ENCODE measurements around the gene PLAC9. TPM values are rescaled to one million over a fixed set of nuclear protein-coding genes. Genes with fewer than 3 reads are reported as not detected.

The PLAC9 gene
- total RNA-seq, 1 experiment from 2014 or later = not detected

DNA sequence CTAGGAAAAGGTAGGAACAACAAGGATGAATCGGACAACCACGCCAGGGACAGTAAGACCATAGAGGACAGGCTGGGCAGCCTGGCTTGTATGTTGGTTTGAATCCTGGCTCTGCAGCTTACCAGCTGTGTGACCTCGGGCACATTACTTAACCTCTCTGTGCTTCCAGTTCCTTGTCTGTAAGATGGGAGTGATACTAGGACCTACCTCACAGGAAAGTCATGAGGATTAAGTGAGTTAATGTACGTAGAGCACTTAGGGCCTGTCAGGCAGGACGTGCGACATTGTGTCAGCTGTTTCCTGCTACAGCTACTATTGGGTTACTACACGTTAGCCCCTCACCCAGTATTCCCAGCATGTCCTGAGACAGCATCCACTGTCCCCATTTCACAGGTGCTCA lies 32.1 kb downstream of the PLAC9 start:
- ChIA-PET POLR2A (no interaction called here), CTCF (no interaction called here)
- Histone ChIP-seq H3K27ac (ENCODE audit: low read length) (no peak overlapping the region), H3K9me3 (ENCODE audit: control insufficient read depth, insufficient read depth, low read depth, low read length) (no peaks in the 10 kb centered on the region), H3K4me1 (ENCODE audit: control insufficient read depth, insufficient read depth, low read length) (peaks cover 16% of the 10 kb centered on the region), H3K36me3 (ENCODE audit: control insufficient read depth, insufficient read depth, low read length) (no peaks in the 10 kb centered on the region), H3K4me3 (ENCODE audit: low read depth in 2 of 2, low read length in 2 of 2) (no peak overlapping the region), H3K27me3 (ENCODE audit: control insufficient read depth, insufficient read depth, low read length) (no peaks in the 10 kb centered on the region)
- no peak for DNase-seq (ENCODE audit: low read depth, low spot score)
- in situ Hi-C loops (cut with HindIII; ENCODE audit: low pct_unique_long_range_greater_than_20kb, low sequenced_read_pairs) = no loop called here
- intact Hi-C loops (cut with micrococcal nuclease; ENCODE audit: unreplicated experiment) = no loop called here
- no peak for ATAC-seq
- TF ChIP-seq POLR2AphosphoS5 (IDR thresholded peaks at IDR 0.05; ENCODE audit: low read depth, low read length) = no peak
- BruUV-seq (replicated peaks) = no TSS peak

DNA sequence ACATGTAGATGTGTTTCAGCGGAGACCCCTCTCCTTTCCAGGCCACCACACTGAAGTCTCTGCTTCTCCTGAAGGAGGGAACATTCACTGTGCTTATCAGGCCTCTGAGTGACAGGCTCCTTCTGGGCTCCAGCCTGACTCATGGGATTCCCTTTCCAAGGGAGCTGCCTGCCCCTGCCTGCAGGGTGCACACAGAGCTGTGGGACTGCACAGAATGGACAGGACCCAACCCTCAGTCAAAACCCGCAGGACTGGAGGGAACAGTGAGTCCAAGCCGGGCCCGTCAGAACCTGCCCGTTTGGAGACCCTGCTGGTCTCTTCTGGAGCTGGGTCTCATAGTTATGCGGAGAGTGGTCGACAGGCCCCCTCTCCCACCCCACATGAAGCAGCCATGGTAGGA lies 32.6 kb downstream of the PLAC9 start:
- Histone ChIP-seq H3K9me3 (ENCODE audit: control insufficient read depth, insufficient read depth, low read depth, low read length) (no peaks in the 10 kb centered on the region), H3K4me3 (ENCODE audit: low read depth in 2 of 2, low read length in 2 of 2) (no peak overlapping the region), H3K4me1 (ENCODE audit: control insufficient read depth, insufficient read depth, low read length) (peaks cover 11% of the 10 kb centered on the region), H3K36me3 (ENCODE audit: control insufficient read depth, insufficient read depth, low read length) (no peaks in the 10 kb centered on the region), H3K27ac (ENCODE audit: low read length) (no peak overlapping the region), H3K27me3 (ENCODE audit: control insufficient read depth, insufficient read depth, low read length) (no peaks in the 10 kb centered on the region)
- CTCF ChIA-PET = no interaction called here
- no peak for TF ChIP-seq POLR2AphosphoS5 (IDR thresholded peaks at IDR 0.05; ENCODE audit: low read depth, low read length)
- TF ChIP-seq TCF7L2 (IDR thresholded peaks at IDR 0.05; ENCODE audit: low read depth, low read length) = no peak
- no peak for TF ChIP-seq SIN3A (IDR thresholded peaks at IDR 0.05; ENCODE audit: borderline replicate concordance, insufficient read depth, low read depth, low read length)
- TF ChIP-seq, protein P1, sequence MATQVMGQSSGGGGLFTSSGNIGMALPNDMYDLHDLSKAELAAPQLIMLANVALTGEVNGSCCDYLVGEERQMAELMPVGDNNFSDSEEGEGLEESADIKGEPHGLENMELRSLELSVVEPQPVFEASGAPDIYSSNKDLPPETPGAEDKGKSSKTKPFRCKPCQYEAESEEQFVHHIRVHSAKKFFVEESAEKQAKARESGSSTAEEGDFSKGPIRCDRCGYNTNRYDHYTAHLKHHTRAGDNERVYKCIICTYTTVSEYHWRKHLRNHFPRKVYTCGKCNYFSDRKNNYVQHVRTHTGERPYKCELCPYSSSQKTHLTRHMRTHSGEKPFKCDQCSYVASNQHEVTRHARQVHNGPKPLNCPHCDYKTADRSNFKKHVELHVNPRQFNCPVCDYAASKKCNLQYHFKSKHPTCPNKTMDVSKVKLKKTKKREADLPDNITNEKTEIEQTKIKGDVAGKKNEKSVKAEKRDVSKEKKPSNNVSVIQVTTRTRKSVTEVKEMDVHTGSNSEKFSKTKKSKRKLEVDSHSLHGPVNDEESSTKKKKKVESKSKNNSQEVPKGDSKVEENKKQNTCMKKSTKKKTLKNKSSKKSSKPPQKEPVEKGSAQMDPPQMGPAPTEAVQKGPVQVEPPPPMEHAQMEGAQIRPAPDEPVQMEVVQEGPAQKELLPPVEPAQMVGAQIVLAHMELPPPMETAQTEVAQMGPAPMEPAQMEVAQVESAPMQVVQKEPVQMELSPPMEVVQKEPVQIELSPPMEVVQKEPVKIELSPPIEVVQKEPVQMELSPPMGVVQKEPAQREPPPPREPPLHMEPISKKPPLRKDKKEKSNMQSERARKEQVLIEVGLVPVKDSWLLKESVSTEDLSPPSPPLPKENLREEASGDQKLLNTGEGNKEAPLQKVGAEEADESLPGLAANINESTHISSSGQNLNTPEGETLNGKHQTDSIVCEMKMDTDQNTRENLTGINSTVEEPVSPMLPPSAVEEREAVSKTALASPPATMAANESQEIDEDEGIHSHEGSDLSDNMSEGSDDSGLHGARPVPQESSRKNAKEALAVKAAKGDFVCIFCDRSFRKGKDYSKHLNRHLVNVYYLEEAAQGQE (IDR thresholded peaks at IDR 0.05; ENCODE audit: insufficient read depth in 1 of 2, low read depth in 2 of 2, low read length in 1 of 2) = no peak
- TF ChIP-seq, protein P2, sequence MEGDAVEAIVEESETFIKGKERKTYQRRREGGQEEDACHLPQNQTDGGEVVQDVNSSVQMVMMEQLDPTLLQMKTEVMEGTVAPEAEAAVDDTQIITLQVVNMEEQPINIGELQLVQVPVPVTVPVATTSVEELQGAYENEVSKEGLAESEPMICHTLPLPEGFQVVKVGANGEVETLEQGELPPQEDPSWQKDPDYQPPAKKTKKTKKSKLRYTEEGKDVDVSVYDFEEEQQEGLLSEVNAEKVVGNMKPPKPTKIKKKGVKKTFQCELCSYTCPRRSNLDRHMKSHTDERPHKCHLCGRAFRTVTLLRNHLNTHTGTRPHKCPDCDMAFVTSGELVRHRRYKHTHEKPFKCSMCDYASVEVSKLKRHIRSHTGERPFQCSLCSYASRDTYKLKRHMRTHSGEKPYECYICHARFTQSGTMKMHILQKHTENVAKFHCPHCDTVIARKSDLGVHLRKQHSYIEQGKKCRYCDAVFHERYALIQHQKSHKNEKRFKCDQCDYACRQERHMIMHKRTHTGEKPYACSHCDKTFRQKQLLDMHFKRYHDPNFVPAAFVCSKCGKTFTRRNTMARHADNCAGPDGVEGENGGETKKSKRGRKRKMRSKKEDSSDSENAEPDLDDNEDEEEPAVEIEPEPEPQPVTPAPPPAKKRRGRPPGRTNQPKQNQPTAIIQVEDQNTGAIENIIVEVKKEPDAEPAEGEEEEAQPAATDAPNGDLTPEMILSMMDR (IDR thresholded peaks at IDR 0.05) = no peak
- DNase-seq (ENCODE audit: low read depth, low spot score) = no peak
- POLR2A ChIA-PET = no interaction called here
- in situ Hi-C loops (cut with HindIII; ENCODE audit: low pct_unique_long_range_greater_than_20kb, low sequenced_read_pairs) (no loop called here), intact Hi-C loops (cut with micrococcal nuclease; ENCODE audit: unreplicated experiment) (loop anchor here (5.0 kb wide), 1 partner anchor 42 kb away; the partner anchor contains the start of gene ANXA11)
- ATAC-seq = peak; percentile 70
- no TSS peak for BruUV-seq (replicated peaks)

DNA sequence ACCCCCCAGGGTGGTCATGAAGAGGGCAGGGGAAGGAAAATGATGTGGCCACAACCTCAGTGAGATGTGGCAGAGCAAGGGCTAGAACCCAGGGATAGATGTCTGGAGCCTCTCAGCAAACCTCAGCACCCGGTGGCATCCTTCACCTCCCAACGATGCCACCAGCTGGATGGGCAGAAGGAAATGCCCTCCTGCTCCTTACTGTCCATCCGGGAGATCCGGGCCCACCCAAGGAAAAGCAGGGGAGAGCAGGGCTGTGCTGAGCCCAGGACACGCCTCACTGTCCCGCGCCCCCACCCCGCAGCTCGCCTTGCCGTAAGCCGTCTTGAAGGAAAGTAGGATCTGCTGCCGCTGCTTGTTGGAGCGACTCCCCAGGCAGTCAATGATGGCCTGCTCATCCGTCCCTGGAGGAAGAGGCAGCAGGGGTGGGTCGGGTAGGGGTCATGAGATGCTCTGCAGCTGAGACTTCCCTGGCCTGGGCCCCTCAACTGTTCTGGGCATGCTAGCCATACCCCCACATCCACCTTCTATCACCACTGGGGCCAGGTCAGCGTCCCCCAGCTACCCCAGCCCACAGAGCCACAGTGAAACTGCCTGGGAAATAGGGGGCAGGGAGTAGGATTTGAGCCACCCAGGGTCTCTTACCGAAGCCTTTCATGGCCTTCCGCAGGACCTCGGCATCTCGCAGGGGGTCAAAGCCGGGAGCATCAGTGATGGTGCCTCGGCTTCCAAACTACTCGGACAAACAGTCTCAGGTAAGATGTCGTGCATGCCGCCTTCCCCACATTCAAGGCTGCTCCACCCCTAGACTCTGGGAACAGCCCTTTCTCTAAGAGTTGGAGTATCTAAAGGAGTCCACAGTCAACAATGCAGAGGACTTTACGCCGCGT lies 34.3 kb downstream of the PLAC9 start:
- in situ Hi-C loops (cut with HindIII; ENCODE audit: low pct_unique_long_range_greater_than_20kb, low sequenced_read_pairs) = no loop called here
- no peak for ATAC-seq

More for the DNA sequence above, 34.3 kb downstream of the PLAC9 start:
- Histone ChIP-seq H3K9me3 (ENCODE audit: control insufficient read depth, insufficient read depth, low read depth, low read length) (no peaks in the 10 kb centered on the region), H3K36me3 (ENCODE audit: control insufficient read depth, insufficient read depth, low read length) (no peaks in the 10 kb centered on the region), H3K4me1 (ENCODE audit: control insufficient read depth, insufficient read depth, low read length) (peaks cover 11% of the 10 kb centered on the region), H3K27me3 (ENCODE audit: control insufficient read depth, insufficient read depth, low read length) (no peaks in the 10 kb centered on the region), H3K27ac (ENCODE audit: low read length) (no peak overlapping the region), H3K4me3 (ENCODE audit: low read depth in 2 of 2, low read length in 2 of 2) (no peak overlapping the region)
- TF ChIP-seq SIN3A (IDR thresholded peaks at IDR 0.05; ENCODE audit: borderline replicate concordance, insufficient read depth, low read depth, low read length) = no peak
- no peak for TF ChIP-seq POLR2AphosphoS5 (IDR thresholded peaks at IDR 0.05; ENCODE audit: low read depth, low read length)
- CTCF ChIA-PET = interaction anchor here (0.6 kb wide), 1 partner anchor 28 kb away, joined by 3 read pairs; no protein-coding TSS in a partner anchor
- intact Hi-C loops (cut with micrococcal nuclease; ENCODE audit: unreplicated experiment) = loop anchor here (5.0 kb wide), 1 partner anchor 40 kb away; the partner anchor contains the start of gene ANXA11
- no TSS peak for BruUV-seq (replicated peaks)
- POLR2A ChIA-PET = no interaction called here
- DNase-seq (ENCODE audit: low read depth, low spot score) = no peak
